ENCODE data around the gene SWSAP1.

DNA sequence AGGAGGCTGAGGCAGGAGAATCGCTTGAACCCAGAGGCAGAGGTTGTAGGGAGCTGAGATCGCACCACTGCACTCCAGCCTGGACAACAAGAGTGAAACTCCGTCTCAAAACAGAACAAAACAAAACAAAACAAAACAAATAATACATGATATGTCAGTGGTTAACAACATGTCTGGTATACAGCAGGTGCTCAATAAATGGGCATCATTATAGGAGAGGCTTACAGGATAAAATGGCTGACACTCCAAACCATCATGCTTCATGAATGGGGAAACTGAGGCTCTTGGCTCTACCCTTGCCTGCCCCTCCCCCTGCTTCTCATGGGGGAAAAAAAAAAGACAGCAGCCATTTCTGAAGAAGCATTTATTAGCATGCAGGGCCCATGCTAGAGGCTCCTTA, 32.0 kb upstream of the SWSAP1 start:
- TF ChIP-seq HDGF (IDR thresholded peaks at IDR 0.05), result no peak
- no peak for TF ChIP-seq ARHGAP35 (IDR thresholded peaks at IDR 0.05; ENCODE audit: partially characterized antibody)
- TF ChIP-seq RBBP5 (IDR thresholded peaks at IDR 0.05; ENCODE audit: borderline replicate concordance, insufficient read depth, low read length, poor library complexity, severe bottlenecking), result no peak
- TF ChIP-seq POLR2A (conservative IDR thresholded peaks at IDR 0.05), result no peak
- no peak for TF ChIP-seq CSDE1 (IDR thresholded peaks at IDR 0.05)
- no peak for TF ChIP-seq CHD1 (IDR thresholded peaks at IDR 0.05; ENCODE audit: low read length)
- TF ChIP-seq, protein P1, sequence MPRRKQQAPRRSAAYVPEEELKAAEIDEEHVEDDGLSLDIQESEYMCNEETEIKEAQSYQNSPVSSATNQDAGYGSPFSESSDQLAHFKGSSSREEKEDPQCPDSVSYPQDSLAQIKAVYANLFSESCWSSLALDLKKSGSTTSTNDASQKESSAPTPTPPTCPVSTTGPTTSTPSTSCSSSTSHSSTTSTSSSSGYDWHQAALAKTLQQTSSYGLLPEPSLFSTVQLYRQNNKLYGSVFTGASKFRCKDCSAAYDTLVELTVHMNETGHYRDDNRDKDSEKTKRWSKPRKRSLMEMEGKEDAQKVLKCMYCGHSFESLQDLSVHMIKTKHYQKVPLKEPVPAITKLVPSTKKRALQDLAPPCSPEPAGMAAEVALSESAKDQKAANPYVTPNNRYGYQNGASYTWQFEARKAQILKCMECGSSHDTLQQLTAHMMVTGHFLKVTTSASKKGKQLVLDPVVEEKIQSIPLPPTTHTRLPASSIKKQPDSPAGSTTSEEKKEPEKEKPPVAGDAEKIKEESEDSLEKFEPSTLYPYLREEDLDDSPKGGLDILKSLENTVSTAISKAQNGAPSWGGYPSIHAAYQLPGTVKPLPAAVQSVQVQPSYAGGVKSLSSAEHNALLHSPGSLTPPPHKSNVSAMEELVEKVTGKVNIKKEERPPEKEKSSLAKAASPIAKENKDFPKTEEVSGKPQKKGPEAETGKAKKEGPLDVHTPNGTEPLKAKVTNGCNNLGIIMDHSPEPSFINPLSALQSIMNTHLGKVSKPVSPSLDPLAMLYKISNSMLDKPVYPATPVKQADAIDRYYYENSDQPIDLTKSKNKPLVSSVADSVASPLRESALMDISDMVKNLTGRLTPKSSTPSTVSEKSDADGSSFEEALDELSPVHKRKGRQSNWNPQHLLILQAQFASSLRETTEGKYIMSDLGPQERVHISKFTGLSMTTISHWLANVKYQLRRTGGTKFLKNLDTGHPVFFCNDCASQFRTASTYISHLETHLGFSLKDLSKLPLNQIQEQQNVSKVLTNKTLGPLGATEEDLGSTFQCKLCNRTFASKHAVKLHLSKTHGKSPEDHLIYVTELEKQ (CRISPR knock-in tag; IDR thresholded peaks at IDR 0.05), result no peak
- TF ChIP-seq, protein P2, sequence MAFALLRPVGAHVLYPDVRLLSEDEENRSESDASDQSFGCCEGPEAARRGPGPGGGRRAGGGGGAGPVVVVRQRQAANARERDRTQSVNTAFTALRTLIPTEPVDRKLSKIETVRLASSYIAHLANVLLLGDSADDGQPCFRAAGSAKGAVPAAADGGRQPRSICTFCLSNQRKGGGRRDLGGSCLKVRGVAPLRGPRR (CRISPR knock-in tag; IDR thresholded peaks at IDR 0.05), result no peak
- TF ChIP-seq HDAC8 (tag; IDR thresholded peaks at IDR 0.05), result no peak
- no peak for TF ChIP-seq HSF4 (CRISPR knock-in tag; IDR thresholded peaks at IDR 0.05; ENCODE audit: borderline replicate concordance)
- no peak for TF ChIP-seq FOXM1 (IDR thresholded peaks at IDR 0.05; ENCODE audit: low read depth)
- no peak for TF ChIP-seq FOXM1 (CRISPR knock-in tag; IDR thresholded peaks at IDR 0.05; ENCODE audit: low read depth)
